T-helper 9 cell (primary cell): Measurements from ENCODE around the gene ARMC2.
"Not testable (repeated sequence)": the region's sequence is repeated elsewhere in the genome, so short reads cannot be mapped to it uniquely, and the experiment has no call there.

Source experiments
- DNase-seq: peaks from one replicate; pipeline ENCODE4 v3.0.0-alpha.2; 2020

Gene ARMC2

GRCh38 chr6:108873971-108874370 is 25.7 kb downstream of the ARMC2 start:
- DNase-seq = no peak

GRCh38 chr6:108874470-108875160 is 26.4 kb downstream of the ARMC2 start:
- DNase-seq = no peak

- no peak for DNase-seq
Observed at GRCh38 chr6:108875161-108875555, 26.9 kb downstream of the ARMC2 start.

- no peak for DNase-seq
Observed at GRCh38 chr6:108877046-108877751, 29.0 kb downstream of the ARMC2 start.

GRCh38 chr6:108878942-108879341 is 30.7 kb downstream of the ARMC2 start:
- DNase-seq = no peak

- DNase-seq = no peak
Observed at GRCh38 chr6:108883172-108883571, 35.0 kb downstream of the ARMC2 start.

- no peak for DNase-seq
Observed at GRCh38 chr6:108884211-108885059, 36.2 kb downstream of the ARMC2 start.

GRCh38 chr6:108888052-108888451 is 39.8 kb downstream of the ARMC2 start:
- DNase-seq = no peak

- no peak for DNase-seq
Observed at GRCh38 chr6:108888745-108889144, 40.5 kb downstream of the ARMC2 start.

GRCh38 chr6:108890898-108891297 is 42.7 kb downstream of the ARMC2 start:
- DNase-seq = not testable (repeated sequence)

- no peak for DNase-seq
Observed at GRCh38 chr6:108895571-108895970, 47.3 kb downstream of the ARMC2 start.

GRCh38 chr6:108896111-108896661 is 48.0 kb downstream of the ARMC2 start:
- no peak for DNase-seq

GRCh38 chr6:108897371-108897770 is 49.1 kb downstream of the ARMC2 start:
- DNase-seq = no peak

GRCh38 chr6:108902382-108902792 is 54.2 kb downstream of the ARMC2 start:
- DNase-seq = no peak

GRCh38 chr6:108903796-108904195 is 55.6 kb downstream of the ARMC2 start:
- DNase-seq = no peak

- DNase-seq = no peak
Observed at GRCh38 chr6:108904741-108905140, 56.5 kb downstream of the ARMC2 start.

- DNase-seq = peak; percentile 25
Observed at GRCh38 chr6:108914235-108915022, 66.2 kb downstream of the ARMC2 start.

- DNase-seq = no peak
Observed at GRCh38 chr6:108915258-108915657, 67.0 kb downstream of the ARMC2 start.

GRCh38 chr6:108916026-108916686 is 67.9 kb downstream of the ARMC2 start:
- DNase-seq = no peak

- DNase-seq = no peak
Observed at GRCh38 chr6:108920751-108921150, 72.5 kb downstream of the ARMC2 start.

GRCh38 chr6:108921547-108922361 is 73.5 kb downstream of the ARMC2 start:
- no peak for DNase-seq
